ENCODE results near the gene IGSF1. TPM values are rescaled to one million over a fixed set of nuclear protein-coding genes. Genes with fewer than 3 reads are reported as not detected.

The IGSF1 gene
- total RNA-seq, 4 donors from 2014 or later, result 10.8 to 24.1 (median 14.4) TPM

- WGBS, 2 donors, result 66 to 70% methylated on average over 2 of the region's 2 CpGs
- H3K27ac ChIP-seq, result no peak overlapping the region
- no peaks in the 10 kb centered on the region for H3K9me3 ChIP-seq
- H3K36me3 ChIP-seq, result no peaks in the 10 kb centered on the region
- no peak for TF ChIP-seq EP300 (IDR thresholded peaks at IDR 0.05)
- no peak for TF ChIP-seq CTCF (IDR thresholded peaks at IDR 0.05)
- TF ChIP-seq POLR2A (IDR thresholded peaks at IDR 0.05), result no peak
- no peak overlapping the region for H3K4me3 ChIP-seq
- DNase-seq (ENCODE audit: low spot score in 2 of 2), result no peak
- H3K27me3 ChIP-seq, result no peaks in the 10 kb centered on the region
- no peaks in the 10 kb centered on the region for H3K4me1 ChIP-seq
These were observed 50.0 kb downstream of the IGSF1 start for GRCh38 chrX:131239057-131239456.

- Histone ChIP-seq H3K9me3 (no peaks in the 10 kb centered on the region), H3K27ac (no peak overlapping the region), H3K4me1 (no peaks in the 10 kb centered on the region), H3K36me3 (no peaks in the 10 kb centered on the region), H3K4me3 (no peak overlapping the region), H3K27me3 (no peaks in the 10 kb centered on the region)
- 30 to 70% methylated on average over 2 of the region's 2 CpGs for WGBS, 2 donors
- DNase-seq (ENCODE audit: low spot score in 2 of 2), result no peak
- TF ChIP-seq POLR2A (IDR thresholded peaks at IDR 0.05) (no peak), EP300 (IDR thresholded peaks at IDR 0.05) (no peak), CTCF (IDR thresholded peaks at IDR 0.05) (no peak)
These were observed 51.7 kb downstream of the IGSF1 start for GRCh38 chrX:131237363-131237762.

- no peaks in the 10 kb centered on the region for H3K4me1 ChIP-seq
- H3K9me3 ChIP-seq, result no peaks in the 10 kb centered on the region
- no peaks in the 10 kb centered on the region for H3K36me3 ChIP-seq
- DNase-seq (ENCODE audit: low spot score in 2 of 2), result no peak
- no peak overlapping the region for H3K27ac ChIP-seq
- H3K4me3 ChIP-seq, result no peak overlapping the region
- no peaks in the 10 kb centered on the region for H3K27me3 ChIP-seq
- TF ChIP-seq EP300 (IDR thresholded peaks at IDR 0.05), result no peak
- no peak for TF ChIP-seq POLR2A (IDR thresholded peaks at IDR 0.05)
- no peak for TF ChIP-seq CTCF (IDR thresholded peaks at IDR 0.05)
- 54 to 56% methylated on average over 4 of the region's 4 CpGs for WGBS, 2 donors
These were observed 53.1 kb downstream of the IGSF1 start for GRCh38 chrX:131235768-131236545.

GRCh38 chrX:131227608-131228007, 61.5 kb downstream of the IGSF1 start:
- Histone ChIP-seq H3K27me3 (peaks cover 0 to 7% of the 10 kb centered on the region in 2 donors), H3K9me3 (no peaks in the 10 kb centered on the region), H3K36me3 (no peaks in the 10 kb centered on the region), H3K27ac (no peak overlapping the region), H3K4me1 (no peaks in the 10 kb centered on the region), H3K4me3 (no peak overlapping the region)
- TF ChIP-seq POLR2A (IDR thresholded peaks at IDR 0.05) (no peak), CTCF (IDR thresholded peaks at IDR 0.05) (no peak), EP300 (IDR thresholded peaks at IDR 0.05) (no peak)
- 58 to 91% methylated on average over 1 of the region's 1 CpG for WGBS, 2 donors
- DNase-seq (ENCODE audit: low spot score in 2 of 2), result no peak

GRCh38 chrX:131226591-131226990, 62.5 kb downstream of the IGSF1 start:
- H3K36me3 ChIP-seq, result no peaks in the 10 kb centered on the region
- WGBS, 2 donors, result 88 to 96% methylated on average over 4 of the region's 4 CpGs
- H3K4me3 ChIP-seq, result no peak overlapping the region
- H3K9me3 ChIP-seq, result no peaks in the 10 kb centered on the region
- no peaks in the 10 kb centered on the region for H3K4me1 ChIP-seq
- no peak for TF ChIP-seq POLR2A (IDR thresholded peaks at IDR 0.05)
- TF ChIP-seq EP300 (IDR thresholded peaks at IDR 0.05), result no peak
- TF ChIP-seq CTCF (IDR thresholded peaks at IDR 0.05), result no peak
- peaks cover 0 to 7% of the 10 kb centered on the region in 2 donors for H3K27me3 ChIP-seq
- H3K27ac ChIP-seq, result no peak overlapping the region
- no peak for DNase-seq (ENCODE audit: low spot score in 2 of 2)
